ENCODE data around the gene FMO5.

The FMO5 gene, protein sequence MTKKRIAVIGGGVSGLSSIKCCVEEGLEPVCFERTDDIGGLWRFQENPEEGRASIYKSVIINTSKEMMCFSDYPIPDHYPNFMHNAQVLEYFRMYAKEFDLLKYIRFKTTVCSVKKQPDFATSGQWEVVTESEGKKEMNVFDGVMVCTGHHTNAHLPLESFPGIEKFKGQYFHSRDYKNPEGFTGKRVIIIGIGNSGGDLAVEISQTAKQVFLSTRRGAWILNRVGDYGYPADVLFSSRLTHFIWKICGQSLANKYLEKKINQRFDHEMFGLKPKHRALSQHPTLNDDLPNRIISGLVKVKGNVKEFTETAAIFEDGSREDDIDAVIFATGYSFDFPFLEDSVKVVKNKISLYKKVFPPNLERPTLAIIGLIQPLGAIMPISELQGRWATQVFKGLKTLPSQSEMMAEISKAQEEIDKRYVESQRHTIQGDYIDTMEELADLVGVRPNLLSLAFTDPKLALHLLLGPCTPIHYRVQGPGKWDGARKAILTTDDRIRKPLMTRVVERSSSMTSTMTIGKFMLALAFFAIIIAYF

GRCh38 chr1:147225193-147225730 is at the start of gene FMO5:
FMO5 (minus strand) TSS chr1:147225339; CDS start chr1:147225029, 310 bp downstream.
- peak within 1 kb of the TSS; percentile 51 for H3K27ac ChIP-seq
- peak; percentile 47 for TF ChIP-seq CTCF (conservative IDR thresholded peaks at IDR 0.05)

DNA sequence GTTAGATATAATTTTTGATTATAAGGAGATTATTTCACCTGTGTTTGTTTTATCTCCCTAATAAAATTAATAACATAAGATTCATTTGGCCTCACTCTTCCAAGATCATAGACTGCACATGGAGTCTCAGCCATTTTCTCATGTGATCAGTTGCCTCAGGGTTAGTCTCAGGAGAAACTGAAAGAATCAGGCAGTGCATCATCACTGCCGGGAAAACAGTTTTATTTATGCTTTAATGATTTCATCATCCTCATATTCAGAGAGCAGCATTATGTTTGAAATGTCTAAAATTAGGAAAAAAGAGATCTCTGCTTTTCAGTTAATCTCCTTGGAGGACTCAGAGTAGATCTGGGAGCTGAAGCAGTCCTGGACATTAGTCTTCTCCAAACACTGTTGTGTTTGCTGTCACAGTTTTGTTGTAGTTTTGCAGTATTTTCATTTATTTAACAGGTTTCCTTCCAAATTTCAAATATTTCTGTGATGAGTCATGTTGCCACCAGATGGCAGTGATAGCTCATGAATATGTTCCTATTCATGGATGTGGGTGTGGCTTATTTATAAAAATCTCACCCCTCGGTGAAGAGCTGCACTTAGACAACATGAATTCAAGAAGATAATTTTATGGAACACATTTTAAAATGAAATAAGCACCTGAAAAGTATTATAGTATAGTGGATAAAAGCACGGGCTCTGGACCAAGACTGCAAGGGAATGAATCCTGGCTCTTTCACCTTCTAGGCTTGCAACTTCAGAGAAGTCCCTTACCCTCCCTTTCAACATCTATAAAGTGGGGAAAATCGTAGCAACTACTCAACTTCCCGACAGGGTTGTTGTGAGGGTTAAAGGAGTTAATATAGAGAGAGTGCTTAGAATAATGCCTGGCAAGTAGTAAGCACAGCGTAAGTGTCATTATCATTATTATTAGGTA is 48.5 kb upstream of the FMO5 start:
- peak; percentile 71 for TF ChIP-seq CTCF (conservative IDR thresholded peaks at IDR 0.05)
- H3K27ac ChIP-seq: peak overlapping the region; percentile 49

- H3K27ac ChIP-seq: peak overlapping the region; percentile 53; the same call in 1 of the 2 replicates
- TF ChIP-seq CTCF (conservative IDR thresholded peaks at IDR 0.05): no peak
Measured at GRCh38 chr1:147272042-147272441, 46.9 kb upstream of the FMO5 start.

- peak overlapping the region; percentile 53 for H3K27ac ChIP-seq
- no peak for TF ChIP-seq CTCF (conservative IDR thresholded peaks at IDR 0.05)
Measured at GRCh38 chr1:147270721-147271120, 45.6 kb upstream of the FMO5 start.

DNA sequence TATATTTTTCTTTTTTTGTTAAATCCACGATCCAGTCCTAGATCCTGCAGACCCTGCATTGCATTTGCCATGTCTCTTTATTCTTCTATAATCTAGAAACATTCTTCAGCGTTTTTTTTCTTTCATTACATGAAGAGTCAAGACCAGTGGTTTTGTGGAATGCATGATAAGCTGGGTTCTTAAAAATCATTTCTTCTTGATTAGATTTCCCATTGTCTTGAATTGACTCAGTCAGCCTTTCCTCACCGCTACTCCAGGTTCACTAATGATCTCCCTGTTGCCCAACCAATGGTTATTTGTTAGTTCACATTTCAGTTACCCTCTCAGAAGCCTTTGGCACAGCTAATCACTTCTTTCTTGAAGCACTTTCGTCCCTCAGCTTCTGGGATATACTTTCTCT is 42.6 kb upstream of the FMO5 start:
- no peak overlapping the region for H3K27ac ChIP-seq
- TF ChIP-seq CTCF (conservative IDR thresholded peaks at IDR 0.05): no peak

- TF ChIP-seq CTCF (conservative IDR thresholded peaks at IDR 0.05): no peak
- no peak overlapping the region for H3K27ac ChIP-seq
Measured at GRCh38 chr1:147266381-147266780, 41.2 kb upstream of the FMO5 start.

Data from VCaP (cell line).